Measurements from ENCODE around the gene CNOT11.

DNA sequence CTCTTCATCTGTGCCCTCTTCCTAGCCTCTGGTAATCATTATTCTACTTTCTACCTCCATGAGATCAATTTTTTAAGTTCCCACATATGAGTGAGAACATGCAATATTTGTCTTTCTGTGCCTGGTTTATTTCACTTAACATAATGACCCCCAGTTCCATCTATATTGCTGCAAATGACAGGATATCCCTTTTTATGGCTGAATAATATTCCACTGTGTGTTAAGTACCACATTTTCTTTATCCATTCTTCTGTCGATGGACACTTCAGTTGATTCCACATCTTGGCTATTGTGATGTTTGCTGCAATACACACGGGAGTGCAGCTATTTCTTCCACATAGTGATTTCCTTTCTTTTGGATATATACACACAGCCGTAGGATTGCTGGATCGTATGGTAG lies 43.9 kb upstream of the CNOT11 start:
- TF ChIP-seq CHD2 (IDR thresholded peaks at IDR 0.05; ENCODE audit: low read depth, low read length), result no peak
- no peak for TF ChIP-seq ZBTB21 (CRISPR knock-in tag; IDR thresholded peaks at IDR 0.05)
- no peak for TF ChIP-seq ZNF292 (CRISPR knock-in tag; IDR thresholded peaks at IDR 0.05; ENCODE audit: borderline replicate concordance, low read depth)
- TF ChIP-seq ZNF230 (CRISPR knock-in tag; IDR thresholded peaks at IDR 0.05), result no peak
- no peak for TF ChIP-seq ZNF432 (CRISPR knock-in tag; IDR thresholded peaks at IDR 0.05; ENCODE audit: borderline replicate concordance)

Measured in HepG2 (cell line).